Astrocyte of the spinal cord (primary cell): ENCODE data around the gene ZNF646.

Source experiments
- DNase-seq: peaks from one replicate; pipeline ENCODE4 v3.0.0; 2011; ENCODE audit warnings: low read depth, low spot score
- H3K4me3 ChIP-seq: 2 replicates; pipeline ENCODE4 v1.5.1; 2011; ENCODE audit warnings: low read depth, mild to moderate bottlenecking, low read length, moderate library complexity
- in situ Hi-C: cut with HindIII; loops from 2 replicates; pipeline ENCODE4 v1.10.0; 2017; ENCODE audit warnings: low sequenced_read_pairs
- TF ChIP-seq, protein P1 (sequence below): IDR thresholded peaks from 2 replicates; pipeline ENCODE4 v1.5.1; 2012; ENCODE audit warnings: low read depth, mild to moderate bottlenecking, low read length, inconsistent platforms

The ZNF646 gene

DNA sequence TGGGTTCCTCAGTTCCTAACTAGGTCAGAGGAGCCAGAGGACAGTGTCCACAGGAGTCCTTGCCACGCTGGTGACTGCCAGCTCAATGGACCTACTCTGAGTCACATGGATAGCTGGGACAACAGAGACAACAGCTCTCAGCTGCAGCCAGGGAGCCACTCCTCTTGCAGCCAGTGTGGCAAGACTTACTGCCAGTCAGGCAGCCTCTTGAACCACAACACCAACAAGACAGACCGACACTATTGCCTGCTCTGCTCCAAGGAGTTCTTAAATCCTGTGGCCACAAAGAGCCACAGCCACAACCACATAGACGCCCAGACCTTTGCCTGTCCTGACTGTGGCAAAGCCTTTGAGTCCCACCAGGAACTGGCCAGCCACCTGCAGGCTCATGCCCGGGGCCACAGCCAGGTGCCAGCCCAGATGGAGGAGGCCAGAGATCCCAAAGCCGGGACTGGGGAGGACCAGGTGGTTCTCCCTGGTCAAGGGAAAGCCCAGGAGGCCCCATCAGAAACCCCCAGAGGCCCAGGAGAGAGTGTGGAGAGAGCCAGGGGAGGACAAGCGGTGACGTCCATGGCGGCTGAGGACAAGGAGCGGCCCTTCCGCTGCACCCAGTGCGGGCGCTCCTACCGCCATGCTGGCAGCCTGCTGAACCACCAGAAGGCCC lies 6.7 kb downstream of the ZNF646 start:
- in situ Hi-C loops: no loop called here
- no peak for DNase-seq
- TF ChIP-seq, protein P1, sequence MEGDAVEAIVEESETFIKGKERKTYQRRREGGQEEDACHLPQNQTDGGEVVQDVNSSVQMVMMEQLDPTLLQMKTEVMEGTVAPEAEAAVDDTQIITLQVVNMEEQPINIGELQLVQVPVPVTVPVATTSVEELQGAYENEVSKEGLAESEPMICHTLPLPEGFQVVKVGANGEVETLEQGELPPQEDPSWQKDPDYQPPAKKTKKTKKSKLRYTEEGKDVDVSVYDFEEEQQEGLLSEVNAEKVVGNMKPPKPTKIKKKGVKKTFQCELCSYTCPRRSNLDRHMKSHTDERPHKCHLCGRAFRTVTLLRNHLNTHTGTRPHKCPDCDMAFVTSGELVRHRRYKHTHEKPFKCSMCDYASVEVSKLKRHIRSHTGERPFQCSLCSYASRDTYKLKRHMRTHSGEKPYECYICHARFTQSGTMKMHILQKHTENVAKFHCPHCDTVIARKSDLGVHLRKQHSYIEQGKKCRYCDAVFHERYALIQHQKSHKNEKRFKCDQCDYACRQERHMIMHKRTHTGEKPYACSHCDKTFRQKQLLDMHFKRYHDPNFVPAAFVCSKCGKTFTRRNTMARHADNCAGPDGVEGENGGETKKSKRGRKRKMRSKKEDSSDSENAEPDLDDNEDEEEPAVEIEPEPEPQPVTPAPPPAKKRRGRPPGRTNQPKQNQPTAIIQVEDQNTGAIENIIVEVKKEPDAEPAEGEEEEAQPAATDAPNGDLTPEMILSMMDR: no peak
- H3K4me3 ChIP-seq: no peak overlapping the region

DNA sequence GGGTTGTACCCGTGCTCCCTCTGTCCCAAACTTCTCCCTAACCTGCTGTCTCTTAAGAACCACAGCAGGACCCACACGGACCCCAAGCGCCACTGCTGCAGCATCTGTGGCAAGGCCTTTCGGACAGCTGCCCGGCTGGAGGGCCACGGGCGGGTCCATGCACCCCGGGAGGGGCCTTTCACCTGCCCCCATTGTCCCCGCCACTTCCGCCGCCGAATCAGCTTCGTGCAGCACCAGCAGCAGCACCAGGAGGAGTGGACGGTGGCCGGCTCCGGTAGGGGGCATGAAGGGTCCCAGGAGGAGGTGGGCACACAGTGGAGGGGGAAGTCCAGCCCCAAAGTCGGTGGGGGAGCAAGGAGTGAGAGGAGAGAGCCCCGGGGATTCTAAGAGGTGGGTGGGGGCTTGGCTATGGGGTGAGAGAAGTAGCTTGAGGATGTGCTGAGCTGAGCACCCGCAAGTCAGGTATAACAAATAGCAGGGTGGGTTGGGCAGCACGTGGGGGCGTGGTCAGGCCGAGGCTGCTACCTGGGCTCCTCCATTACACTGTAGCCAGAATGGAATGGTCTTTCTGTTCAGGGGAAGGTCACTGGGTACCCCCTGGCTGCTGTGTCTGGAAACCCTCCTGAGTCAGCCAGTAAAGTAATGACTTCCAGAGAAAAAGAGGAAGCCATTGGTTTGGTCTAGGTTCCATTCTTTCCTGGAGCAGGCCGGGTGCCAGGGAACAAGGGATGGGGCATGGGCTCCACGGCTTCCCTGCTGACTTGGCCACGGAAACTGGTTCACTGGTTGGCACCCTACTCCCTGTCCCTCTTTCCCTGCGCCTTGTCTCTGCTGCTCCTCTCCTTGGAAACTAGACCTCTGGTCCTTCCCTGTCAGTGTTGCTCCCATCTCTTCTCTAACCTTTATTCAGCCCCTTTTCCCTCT lies 7.5 kb downstream of the ZNF646 start:
- in situ Hi-C loops: no loop called here
- DNase-seq: no peak
- no peak overlapping the region for H3K4me3 ChIP-seq
- TF ChIP-seq, protein P1: no peak

DNA sequence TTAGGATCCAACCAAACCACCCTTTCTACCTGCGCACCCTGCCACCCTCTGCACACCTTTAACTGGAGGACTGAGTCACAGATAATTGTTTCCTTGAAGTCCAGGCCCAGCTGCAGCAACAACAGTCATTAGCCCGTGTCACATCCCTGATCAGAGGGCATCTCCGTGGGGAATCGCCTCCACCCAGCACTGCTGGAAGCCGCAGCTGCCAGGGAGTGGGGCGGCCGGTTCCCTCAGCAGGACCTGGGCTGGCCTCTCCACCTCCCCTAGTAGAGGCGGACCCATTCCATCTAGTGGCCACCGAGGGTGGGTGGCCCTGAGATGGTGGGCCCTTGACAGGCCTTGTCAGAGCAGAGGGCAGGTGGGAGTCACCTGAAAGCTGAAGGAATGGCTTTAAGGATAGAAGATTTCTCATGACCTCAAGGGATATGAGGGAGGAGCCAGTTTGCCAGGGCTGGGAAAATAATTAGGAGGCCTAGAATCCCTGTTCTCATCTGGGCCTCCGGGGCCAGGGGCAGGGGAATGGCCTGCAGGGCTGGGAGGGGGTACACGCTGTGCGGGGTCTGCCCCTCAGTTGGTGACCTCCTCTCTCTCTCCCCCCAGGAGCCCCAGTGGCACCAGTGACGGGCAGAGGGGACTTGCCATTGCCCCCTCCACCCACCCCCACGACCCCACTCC lies 8.3 kb downstream of the ZNF646 start:
- in situ Hi-C loops: no loop called here
- TF ChIP-seq, protein P1: no peak
- no peak overlapping the region for H3K4me3 ChIP-seq
- no peak for DNase-seq

DNA sequence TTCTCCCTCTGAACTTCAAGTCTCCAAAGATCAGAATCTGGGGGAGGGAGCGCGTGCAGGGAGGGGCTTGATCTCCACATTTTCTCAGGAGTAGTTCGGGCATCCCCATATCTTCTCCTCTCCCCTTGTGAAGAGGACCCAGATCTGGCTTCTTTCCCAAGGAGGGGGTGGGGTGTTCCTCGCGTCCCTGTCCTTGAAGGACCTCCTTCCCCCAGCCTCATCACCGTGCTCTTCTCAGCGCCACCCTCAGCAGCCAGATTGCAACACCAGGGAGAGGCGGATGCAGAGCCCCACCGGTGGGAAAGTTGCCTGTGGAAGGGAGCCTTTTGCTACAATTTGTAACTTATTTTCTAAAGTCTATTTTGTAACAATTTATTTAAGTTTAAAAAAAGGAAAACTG lies 8.9 kb downstream of the ZNF646 start:
- in situ Hi-C loops: no loop called here

DNA sequence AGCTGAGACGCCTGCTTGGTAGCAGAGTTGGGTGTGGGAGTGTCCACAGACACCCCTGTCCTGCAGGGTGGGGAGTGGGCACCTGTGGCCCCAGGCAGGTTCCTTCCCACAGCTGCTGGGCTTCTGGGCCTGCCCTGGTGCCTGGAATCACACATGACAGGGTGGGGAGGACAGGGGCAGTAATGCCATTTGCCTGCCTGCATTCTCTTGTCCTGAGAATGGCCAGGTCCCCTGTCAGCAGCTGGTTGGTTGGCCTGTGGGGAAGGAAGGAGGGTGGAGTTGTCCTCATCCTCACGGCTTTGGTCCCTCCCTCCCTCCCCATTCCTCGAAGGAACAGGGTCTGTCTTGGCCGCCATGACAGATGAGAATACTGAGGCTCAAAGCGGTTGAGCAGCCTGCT lies 9.3 kb downstream of the ZNF646 start:
- TF ChIP-seq, protein P1: no peak
- no peak for DNase-seq
- in situ Hi-C loops: no loop called here
- H3K4me3 ChIP-seq: no peak overlapping the region

More for the DNA sequence above, 8.9 kb downstream of the ZNF646 start:
- H3K4me3 ChIP-seq: no peak overlapping the region
- no peak for DNase-seq
- TF ChIP-seq, protein P1: no peak

DNA sequence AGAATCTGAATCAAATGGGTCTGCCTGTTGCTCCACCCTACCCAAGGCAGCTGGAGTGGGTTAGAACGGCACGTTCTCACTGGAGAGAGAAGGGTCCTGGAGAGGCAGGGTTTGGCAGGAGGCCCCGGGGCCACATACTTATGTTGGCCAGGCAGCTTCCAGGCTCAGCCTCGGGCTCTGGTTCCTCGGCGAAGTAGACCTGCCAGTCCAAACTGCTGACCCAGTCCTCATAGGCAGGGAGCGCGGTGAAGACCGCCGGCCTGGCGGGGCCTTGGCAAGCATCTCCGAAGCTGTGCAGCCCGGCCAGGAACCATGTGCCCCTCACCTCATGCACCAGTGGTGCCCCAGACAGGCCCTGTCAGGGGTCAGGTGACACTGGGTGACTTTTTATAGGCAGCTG lies 9.8 kb downstream of the ZNF646 start:
- in situ Hi-C loops: no loop called here
- no peak overlapping the region for H3K4me3 ChIP-seq
- TF ChIP-seq, protein P1: no peak
- no peak for DNase-seq
